Subcutaneous adipose tissue (tissue), 4 donors: ENCODE results near the gene HOXC13. TPM values are rescaled to one million over a fixed set of nuclear protein-coding genes. Genes with fewer than 3 reads are reported as not detected.

Source experiments
- total RNA-seq, 4 donors: library from RNA; depleted of rRNA; stranded (reverse); fragments of >200 nt; gene quantifications; one replicate each; pipeline ENCODE4 v1.1.0, GENCODE V29; 2016
- TF ChIP-seq, protein P1 (sequence below): fragments of 450-650 bp; IDR thresholded peaks from one replicate; pipeline ENCODE4 v1.5.1; 2016; ENCODE audit warnings: low read depth, mild to moderate bottlenecking, control low read depth, antibody characterized with exemption, moderate library complexity

Gene HOXC13
- total RNA-seq, 4 donors from 2014 or later = 0.34 to 1.1 TPM; not detected in 2

DNA sequence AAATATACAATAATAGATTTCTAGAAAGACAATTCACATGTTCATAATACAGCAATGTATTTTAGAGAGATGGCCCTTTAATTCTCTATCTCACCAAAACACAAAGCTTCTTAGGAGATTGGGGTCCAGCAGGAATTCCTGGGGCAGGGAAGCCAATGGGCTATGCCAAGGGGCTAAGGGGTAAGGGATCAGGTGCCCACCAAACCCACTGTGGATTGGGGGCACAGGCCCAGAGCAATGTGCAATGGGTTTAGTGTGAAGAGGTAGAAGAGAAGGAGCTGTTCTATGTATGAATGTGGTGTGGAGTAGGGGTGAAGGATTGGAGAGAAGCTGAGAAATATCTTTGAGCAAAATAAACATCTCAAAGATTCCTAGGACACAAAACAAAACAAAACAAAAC lies 2.6 kb downstream of the HOXC13 start:
- TF ChIP-seq, protein P1, sequence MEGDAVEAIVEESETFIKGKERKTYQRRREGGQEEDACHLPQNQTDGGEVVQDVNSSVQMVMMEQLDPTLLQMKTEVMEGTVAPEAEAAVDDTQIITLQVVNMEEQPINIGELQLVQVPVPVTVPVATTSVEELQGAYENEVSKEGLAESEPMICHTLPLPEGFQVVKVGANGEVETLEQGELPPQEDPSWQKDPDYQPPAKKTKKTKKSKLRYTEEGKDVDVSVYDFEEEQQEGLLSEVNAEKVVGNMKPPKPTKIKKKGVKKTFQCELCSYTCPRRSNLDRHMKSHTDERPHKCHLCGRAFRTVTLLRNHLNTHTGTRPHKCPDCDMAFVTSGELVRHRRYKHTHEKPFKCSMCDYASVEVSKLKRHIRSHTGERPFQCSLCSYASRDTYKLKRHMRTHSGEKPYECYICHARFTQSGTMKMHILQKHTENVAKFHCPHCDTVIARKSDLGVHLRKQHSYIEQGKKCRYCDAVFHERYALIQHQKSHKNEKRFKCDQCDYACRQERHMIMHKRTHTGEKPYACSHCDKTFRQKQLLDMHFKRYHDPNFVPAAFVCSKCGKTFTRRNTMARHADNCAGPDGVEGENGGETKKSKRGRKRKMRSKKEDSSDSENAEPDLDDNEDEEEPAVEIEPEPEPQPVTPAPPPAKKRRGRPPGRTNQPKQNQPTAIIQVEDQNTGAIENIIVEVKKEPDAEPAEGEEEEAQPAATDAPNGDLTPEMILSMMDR = no peak

DNA sequence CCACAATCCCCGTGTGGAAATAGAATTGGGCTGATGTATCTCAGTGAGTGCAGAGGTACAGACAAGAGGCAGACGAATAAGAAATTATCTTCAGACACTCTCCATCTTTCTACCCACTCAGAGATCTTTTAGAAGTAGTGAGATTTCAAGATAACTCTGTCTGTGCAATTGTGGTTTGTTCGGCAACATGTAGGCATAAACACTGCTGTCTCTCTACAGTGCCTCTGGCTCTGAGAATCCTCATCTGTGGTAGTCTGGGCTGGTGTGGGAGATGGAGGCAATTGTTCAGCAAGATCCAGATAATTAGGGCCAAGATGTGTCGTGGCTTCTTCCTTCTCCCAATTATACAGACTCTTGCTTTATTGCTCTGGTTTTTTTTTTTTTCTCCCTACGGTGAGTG lies 3.1 kb downstream of the HOXC13 start:
- TF ChIP-seq, protein P1 = no peak

DNA sequence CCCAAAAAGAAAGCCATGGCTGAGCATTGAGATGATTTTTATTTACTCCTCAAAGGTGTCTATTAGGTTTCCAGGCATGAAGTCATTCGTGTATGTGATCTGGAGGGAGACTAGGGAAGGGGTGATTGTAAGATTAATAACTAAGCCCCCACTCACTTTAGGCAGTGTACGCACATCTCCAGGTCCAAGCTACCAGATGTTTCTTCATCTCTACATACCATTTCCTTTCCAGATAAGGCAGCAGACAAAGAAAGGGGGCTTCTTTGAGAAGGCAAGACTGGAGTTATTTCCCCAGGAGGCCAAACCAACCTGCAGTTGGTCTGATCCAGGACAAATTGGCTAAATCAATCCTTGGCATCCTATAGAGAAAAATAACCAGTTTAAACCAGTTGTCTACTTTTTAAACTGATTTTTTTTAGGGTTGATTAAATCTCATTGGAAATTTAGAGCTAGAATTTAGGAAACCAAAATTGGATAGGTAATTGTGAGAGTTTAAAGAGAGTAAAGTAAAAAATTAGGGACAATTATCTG lies 3.9 kb downstream of the HOXC13 start:
- TF ChIP-seq, protein P1 = no peak

DNA sequence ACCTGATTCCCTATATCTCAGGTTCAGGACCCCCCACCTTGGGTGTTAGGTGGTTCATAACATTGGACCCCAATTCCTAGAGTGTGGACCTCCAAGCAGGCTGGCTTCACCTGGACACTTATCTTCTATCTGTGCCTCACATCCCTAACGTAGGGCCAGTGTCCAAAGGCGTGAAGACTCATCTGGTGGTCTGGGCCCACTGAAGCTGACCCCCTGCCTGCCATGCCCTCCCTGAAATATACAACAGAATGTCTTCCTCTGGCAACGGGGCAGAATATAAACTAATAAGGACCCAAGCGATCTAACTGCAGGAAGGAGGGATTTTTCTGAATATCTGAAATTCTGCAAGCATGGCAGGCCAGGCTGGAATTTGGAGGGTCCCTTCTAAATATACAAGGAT lies 5.6 kb downstream of the HOXC13 start:
- TF ChIP-seq, protein P1 = no peak

DNA sequence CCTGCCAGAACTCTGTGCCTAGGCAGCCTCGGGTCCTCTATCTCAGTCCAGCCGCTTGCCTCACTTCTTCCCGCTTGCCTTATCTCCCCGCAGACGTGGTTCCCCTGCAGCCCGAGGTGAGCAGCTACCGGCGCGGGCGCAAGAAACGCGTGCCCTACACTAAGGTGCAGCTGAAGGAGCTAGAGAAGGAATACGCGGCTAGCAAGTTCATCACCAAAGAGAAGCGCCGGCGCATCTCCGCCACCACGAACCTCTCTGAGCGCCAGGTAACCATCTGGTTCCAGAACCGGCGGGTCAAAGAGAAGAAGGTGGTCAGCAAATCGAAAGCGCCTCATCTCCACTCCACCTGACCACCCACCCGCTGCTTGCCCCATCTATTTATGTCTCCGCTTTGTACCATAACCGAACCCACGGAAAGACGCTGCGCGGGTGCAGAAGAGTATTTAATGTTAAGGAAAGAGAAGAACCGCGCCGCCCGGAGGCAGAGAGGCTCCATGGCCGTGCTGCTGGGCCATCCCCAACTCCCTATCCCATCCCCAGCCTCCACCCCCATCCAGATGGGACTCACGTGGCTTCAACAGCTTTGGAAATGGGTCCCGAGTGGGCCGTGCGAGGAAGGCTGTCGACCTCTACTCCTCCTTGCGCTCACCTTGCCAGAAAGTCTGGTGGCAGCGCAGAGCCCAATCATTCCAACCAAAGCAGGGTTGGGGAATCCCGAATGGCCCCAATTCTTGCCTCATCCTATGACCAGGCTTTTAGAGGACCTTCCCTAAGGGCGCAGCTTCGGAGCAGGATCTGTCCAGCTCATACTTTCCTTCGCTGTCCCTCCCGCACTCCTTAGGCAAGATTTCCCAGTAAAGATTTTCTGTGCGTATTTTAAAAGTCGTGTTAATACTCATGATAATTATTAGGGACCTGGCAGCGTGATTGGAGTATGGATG lies 6.5 kb downstream of the HOXC13 start:
- TF ChIP-seq, protein P1 = no peak

DNA sequence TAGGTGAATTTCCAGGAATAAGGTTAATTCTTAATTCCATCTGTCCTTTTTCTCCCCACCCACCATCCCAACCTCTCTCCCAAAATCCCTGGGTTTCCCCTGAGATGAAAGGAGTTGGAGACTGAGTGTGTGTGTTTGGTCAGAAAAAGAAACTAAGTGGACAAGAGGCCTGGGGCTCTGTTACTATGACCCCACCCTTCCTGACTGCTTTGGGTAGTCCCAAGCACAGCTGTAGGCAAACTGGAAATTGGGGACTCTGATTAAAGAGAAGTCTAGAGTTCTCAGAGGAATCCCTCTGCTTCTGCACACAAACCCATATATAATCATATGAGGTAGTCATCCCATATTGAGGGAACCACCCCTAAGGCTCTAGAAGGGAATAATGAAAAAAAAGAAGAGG lies 9.1 kb downstream of the HOXC13 start:
- TF ChIP-seq, protein P1 = no peak
